Skeletal muscle tissue (tissue), 4 donors: ENCODE measurements around the gene WDR41. TPM values are rescaled to one million over a fixed set of nuclear protein-coding genes. Genes with fewer than 3 reads are reported as not detected.

ENCODE experiments used
- H3K27ac ChIP-seq: one replicate; pipeline ENCODE4 v1.7.0; 2013; ENCODE audit warnings: mild to moderate bottlenecking, low read depth, low read length, inconsistent platforms
- H3K27me3 ChIP-seq, 3 donors: one replicate each; pipeline ENCODE4 v1.7.0; 2013; ENCODE audit warnings: low read length in 3 of 3; ENCODE audit not compliant: control insufficient read depth in 3 of 3, insufficient read depth in 3 of 3
- H3K36me3 ChIP-seq, 3 donors: one replicate each; pipeline ENCODE4 v1.7.0; 2013; ENCODE audit warnings: low read length in 3 of 3; ENCODE audit not compliant: control insufficient read depth in 3 of 3, insufficient read depth in 3 of 3
- H3K4me1 ChIP-seq, 3 donors: one replicate each; pipeline ENCODE4 v1.7.0; 2013; ENCODE audit warnings: low read length in 3 of 3, mild to moderate bottlenecking in 3 of 3; ENCODE audit not compliant: control insufficient read depth in 3 of 3, insufficient read depth in 3 of 3
- H3K4me3 ChIP-seq, 3 donors: one replicate each; pipeline ENCODE4 v1.7.0; 2013; ENCODE audit warnings: low read length in 3 of 3
- H3K9ac ChIP-seq, 3 donors: one replicate each; pipeline ENCODE4 v1.7.0; 2013; ENCODE audit warnings: low read length in 3 of 3, mild to moderate bottlenecking in 3 of 3, moderate library complexity in 2 of 3, low read depth in 1 of 3
- H3K9me3 ChIP-seq, 3 donors: one replicate each; pipeline ENCODE4 v1.7.0; 2013; ENCODE audit warnings: low read length in 3 of 3; ENCODE audit not compliant: control insufficient read depth in 3 of 3
- total RNA-seq: library from RNA; depleted of rRNA; stranded (reverse); fragments of >200 nt; gene quantifications from one replicate; pipeline ENCODE4 v1.2.3, GENCODE V29; 2014
- donor health status: Osteomylitis.

WDR41 gene
- total RNA-seq, 1 donor from 2014 or later = 60.5 TPM

GRCh38 chr5:77449981-77450380 lies 42.1 kb downstream of the WDR41 start:
- Histone ChIP-seq H3K9me3 (no peaks in the 10 kb centered on the region), H3K4me3 (no peak overlapping the region), H3K36me3 (peaks cover 0 to 26% (median 11%) of the 10 kb centered on the region in 3 donors), H3K9ac (no peak overlapping the region), H3K4me1 (no peaks in the 10 kb centered on the region), H3K27ac (no peak overlapping the region), H3K27me3 (no peaks in the 10 kb centered on the region)

- Histone ChIP-seq H3K4me3 (no peak overlapping the region), H3K9ac (no peak overlapping the region), H3K27me3 (no peaks in the 10 kb centered on the region), H3K27ac (no peak overlapping the region), H3K36me3 (peaks cover 0 to 28% (median 14%) of the 10 kb centered on the region in 3 donors), H3K9me3 (no peaks in the 10 kb centered on the region), H3K4me1 (no peaks in the 10 kb centered on the region)
Observed at GRCh38 chr5:77449277-77449676, 42.8 kb downstream of the WDR41 start.

- peaks cover 0 to 25% (median 14%) of the 10 kb centered on the region in 3 donors for H3K36me3 ChIP-seq
Observed at GRCh38 chr5:77448831-77449230, 43.3 kb downstream of the WDR41 start.

GRCh38 chr5:77444356-77444755 lies 47.8 kb downstream of the WDR41 start:
- Histone ChIP-seq H3K27me3 (no peaks in the 10 kb centered on the region), H3K9me3 (no peaks in the 10 kb centered on the region), H3K4me3 (no peak overlapping the region), H3K4me1 (no peaks in the 10 kb centered on the region), H3K27ac (no peak overlapping the region), H3K36me3 (peaks cover 0 to 26% (median 14%) of the 10 kb centered on the region in 3 donors), H3K9ac (no peak overlapping the region)

More at GRCh38 chr5:77448831-77449230, 43.3 kb downstream of the WDR41 start:
- Histone ChIP-seq H3K9me3 (no peaks in the 10 kb centered on the region), H3K9ac (no peak overlapping the region), H3K4me1 (no peaks in the 10 kb centered on the region), H3K27ac (no peak overlapping the region), H3K4me3 (no peak overlapping the region), H3K27me3 (no peaks in the 10 kb centered on the region)

- Histone ChIP-seq H3K27me3 (no peaks in the 10 kb centered on the region), H3K27ac (no peak overlapping the region), H3K4me1 (no peaks in the 10 kb centered on the region), H3K4me3 (no peak overlapping the region), H3K9me3 (no peaks in the 10 kb centered on the region), H3K36me3 (peaks cover 2 to 22% (median 14%) of the 10 kb centered on the region in 3 donors), H3K9ac (no peak overlapping the region)
Observed at GRCh38 chr5:77443670-77444069, 48.4 kb downstream of the WDR41 start.

GRCh38 chr5:77438071-77438470 lies 54.0 kb downstream of the WDR41 start:
- Histone ChIP-seq H3K4me1 (no peaks in the 10 kb centered on the region), H3K36me3 (peaks cover 9 to 35% (median 27%) of the 10 kb centered on the region in 3 donors)

GRCh38 chr5:77437194-77437593 lies 54.9 kb downstream of the WDR41 start:
- no peaks in the 10 kb centered on the region for H3K4me1 ChIP-seq
- H3K27ac ChIP-seq = no peak overlapping the region
- H3K9ac ChIP-seq = no peak overlapping the region
- peaks cover 9 to 39% (median 35%) of the 10 kb centered on the region in 3 donors for H3K36me3 ChIP-seq
- no peak overlapping the region for H3K4me3 ChIP-seq
- no peaks in the 10 kb centered on the region for H3K27me3 ChIP-seq
- H3K9me3 ChIP-seq = no peaks in the 10 kb centered on the region

More at GRCh38 chr5:77438071-77438470, 54.0 kb downstream of the WDR41 start:
- H3K9me3 ChIP-seq = no peaks in the 10 kb centered on the region
- H3K27ac ChIP-seq = no peak overlapping the region
- H3K9ac ChIP-seq = no peak overlapping the region
- H3K4me3 ChIP-seq = no peak overlapping the region
- no peaks in the 10 kb centered on the region for H3K27me3 ChIP-seq

- peaks cover 0 to 3% (median 0%) of the 10 kb centered on the region in 3 donors for H3K4me1 ChIP-seq
- H3K4me3 ChIP-seq = no peak overlapping the region
- H3K36me3 ChIP-seq = peaks cover 3 to 47% (median 30%) of the 10 kb centered on the region in 3 donors
Observed at GRCh38 chr5:77431719-77432118, 60.4 kb downstream of the WDR41 start.

GRCh38 chr5:77431286-77431685 lies 60.8 kb downstream of the WDR41 start:
- no peak overlapping the region for H3K4me3 ChIP-seq
- H3K36me3 ChIP-seq = peaks cover 3 to 49% (median 26%) of the 10 kb centered on the region in 3 donors
- H3K9me3 ChIP-seq = no peaks in the 10 kb centered on the region
- H3K9ac ChIP-seq = no peak overlapping the region
- no peak overlapping the region for H3K27ac ChIP-seq
- peaks cover 0 to 3% (median 0%) of the 10 kb centered on the region in 3 donors for H3K4me1 ChIP-seq
- no peaks in the 10 kb centered on the region for H3K27me3 ChIP-seq

More at GRCh38 chr5:77431719-77432118, 60.4 kb downstream of the WDR41 start:
- H3K27me3 ChIP-seq = no peaks in the 10 kb centered on the region
- H3K9me3 ChIP-seq = no peaks in the 10 kb centered on the region
- H3K27ac ChIP-seq = no peak overlapping the region
- H3K9ac ChIP-seq = no peak overlapping the region

- H3K27ac ChIP-seq = no peak overlapping the region
- H3K27me3 ChIP-seq = no peaks in the 10 kb centered on the region
- H3K36me3 ChIP-seq = peaks cover 1 to 45% (median 21%) of the 10 kb centered on the region in 3 donors
- no peak overlapping the region for H3K4me3 ChIP-seq
- H3K9me3 ChIP-seq = no peaks in the 10 kb centered on the region
- H3K4me1 ChIP-seq = peaks cover 0 to 3% (median 0%) of the 10 kb centered on the region in 3 donors
- H3K9ac ChIP-seq = no peak overlapping the region
Observed at GRCh38 chr5:77430726-77431125, 61.4 kb downstream of the WDR41 start.
